NCI-H524 (cell line): ENCODE measurements around the gene COLEC12.

Experiments
- DNase-seq, 2 experiments: peaks; one replicate each; lab custom pipeline; 2025; lab: John Stamatoyannopoulos, UW

COLEC12 gene

DNA sequence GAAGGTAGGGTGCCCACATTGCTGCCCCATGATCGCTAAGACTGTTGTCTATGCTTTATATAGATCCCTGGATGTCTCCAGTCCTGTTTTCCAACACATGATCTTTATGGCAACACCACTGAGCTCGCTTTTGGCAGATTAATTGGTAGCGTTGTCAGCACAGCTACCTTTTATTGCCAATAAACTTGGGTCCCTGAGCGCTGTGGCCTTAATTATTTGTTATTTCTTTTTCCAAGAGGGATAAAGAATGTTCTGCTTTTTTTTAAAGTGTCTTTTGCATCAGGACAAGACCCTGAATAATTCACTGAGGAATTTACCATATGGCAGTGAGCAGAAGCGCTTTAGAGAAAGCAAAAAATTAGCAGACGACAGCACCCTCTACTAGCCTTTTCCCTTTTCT lies 113.5 kb downstream of the COLEC12 start:
- no peak for DNase-seq

DNA sequence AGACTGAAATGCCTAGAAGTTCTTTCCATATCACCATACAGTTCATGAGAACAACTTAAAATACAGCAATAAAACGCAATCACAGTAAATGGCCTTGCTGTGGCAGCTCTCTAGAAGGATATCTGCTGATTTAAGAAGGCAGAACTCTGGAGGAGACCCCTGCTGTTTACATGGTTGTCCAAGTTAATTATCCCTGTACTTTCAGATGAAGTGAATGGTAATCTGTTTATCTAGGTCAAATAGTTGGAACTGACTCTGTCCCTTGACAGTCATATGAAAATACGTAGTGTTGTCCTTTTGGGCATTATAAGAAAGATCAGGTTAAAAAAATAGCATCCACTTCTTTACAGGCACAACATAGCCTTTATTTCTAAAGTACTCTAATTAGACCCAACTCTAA lies 115.6 kb downstream of the COLEC12 start:
- DNase-seq = no peak

DNA sequence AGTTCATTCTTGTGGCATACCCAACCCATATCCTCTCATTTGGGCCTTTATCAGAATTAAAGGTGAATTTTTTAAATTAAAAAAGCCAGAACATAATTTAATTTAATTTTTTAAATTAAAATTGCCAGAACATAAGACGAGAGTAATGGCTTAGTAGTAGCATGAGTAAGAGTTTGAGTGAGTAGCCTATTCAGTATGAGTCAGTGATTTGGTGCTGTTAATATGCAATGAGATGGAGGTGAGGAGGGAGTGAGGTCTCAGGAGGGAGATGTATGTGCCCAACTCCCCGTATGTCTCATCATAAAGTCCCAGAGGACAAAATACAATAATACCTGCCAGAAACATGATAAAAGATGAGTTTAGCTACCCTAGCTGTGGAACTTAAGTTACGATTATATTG lies 117.4 kb downstream of the COLEC12 start:
- DNase-seq = no peak

DNA sequence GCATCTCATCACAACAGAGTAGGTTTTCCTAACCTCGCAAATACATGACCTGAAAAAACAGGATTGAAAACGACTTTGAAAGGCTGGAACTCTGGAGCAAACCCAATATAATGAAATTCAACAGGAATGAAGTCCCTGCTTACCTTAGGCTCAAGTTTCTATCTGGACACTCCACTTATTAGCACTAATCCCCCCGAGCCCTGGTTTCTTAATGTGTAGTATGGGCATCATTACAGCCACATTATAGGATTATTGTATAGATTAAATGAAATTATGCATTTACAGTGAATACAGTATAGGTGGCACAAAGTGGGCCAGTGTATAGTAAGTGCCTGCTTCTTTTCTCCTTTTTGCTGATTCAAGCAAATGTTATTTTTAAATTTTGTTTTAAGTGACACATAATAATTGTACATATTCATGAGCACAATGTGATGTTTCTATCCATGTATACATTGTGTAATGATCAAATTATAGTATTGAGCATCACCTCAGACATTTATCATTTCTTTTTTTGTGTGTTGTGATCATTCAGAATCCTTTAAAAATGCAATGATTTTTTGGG lies 118.0 kb downstream of the COLEC12 start:
- peak; percentile 41 to 75 for DNase-seq

DNA sequence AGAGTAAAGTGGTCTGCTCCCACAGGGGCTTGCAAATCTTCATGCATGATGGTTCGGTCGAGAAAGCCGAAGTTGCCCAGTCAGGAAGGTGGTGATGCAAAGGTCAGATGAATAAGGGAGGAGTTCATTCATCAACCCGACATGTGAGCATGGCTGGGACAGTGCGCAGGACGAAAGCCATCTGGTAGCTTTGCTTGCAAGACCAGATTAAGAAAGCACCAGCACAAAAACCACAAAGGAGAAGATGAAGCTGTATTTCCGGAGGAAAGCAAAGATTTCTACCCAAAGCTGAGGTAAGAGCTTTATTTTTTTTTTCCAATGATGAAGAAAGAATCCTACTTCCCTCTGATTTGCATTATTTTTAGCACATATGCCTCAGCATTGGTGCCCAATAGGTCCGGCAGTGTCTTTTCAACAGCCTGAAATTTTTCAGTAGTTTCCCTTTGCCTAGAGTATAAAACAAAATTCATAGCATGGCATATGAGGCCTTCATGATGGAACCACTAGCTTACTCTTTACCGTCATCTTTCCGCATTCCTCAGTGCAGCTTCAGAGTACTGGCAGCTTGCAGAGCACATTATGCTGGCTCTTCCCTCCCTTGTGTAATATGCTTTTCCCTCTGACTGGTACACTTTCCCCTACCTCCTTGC lies 120.7 kb downstream of the COLEC12 start:
- no peak for DNase-seq

DNA sequence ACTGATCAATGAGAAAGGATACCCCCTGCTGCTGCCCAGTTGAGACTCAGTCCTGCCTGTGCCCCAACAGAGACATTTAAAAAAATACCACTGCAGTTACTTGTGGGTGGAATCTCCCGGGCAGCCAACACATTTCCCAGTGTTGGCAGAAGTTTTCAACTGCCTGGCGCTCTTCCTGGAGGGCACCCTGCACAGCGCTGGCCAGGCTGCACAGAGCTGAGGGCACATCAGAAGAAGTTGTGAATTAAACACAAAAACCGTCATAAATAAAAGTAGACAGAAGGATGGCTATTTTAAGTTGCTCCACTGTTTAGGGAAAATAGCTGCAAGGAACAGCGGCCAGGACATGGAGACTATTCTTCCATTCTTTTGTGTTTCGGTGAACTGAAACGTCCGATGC lies 122.4 kb downstream of the COLEC12 start:
- DNase-seq = no peak

DNA sequence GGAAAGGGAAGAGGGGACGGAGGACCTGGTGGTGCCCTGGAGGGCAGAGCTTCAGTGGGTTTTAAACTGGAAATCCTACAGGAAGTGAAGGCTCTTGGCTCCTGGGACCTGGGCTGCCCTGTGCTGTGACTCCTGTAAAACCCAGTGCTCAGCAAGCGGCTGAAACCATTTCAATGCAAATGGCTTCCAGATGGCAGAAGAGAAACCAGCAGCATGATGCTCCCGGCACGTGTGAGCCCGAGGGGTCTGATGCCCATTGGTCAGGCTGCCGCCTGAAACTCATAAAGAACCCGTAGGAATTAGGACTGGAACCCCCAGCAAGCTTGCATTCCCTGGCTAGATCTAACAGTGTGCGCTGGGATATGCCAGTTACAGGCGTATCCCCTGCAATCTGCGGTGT lies 123.4 kb downstream of the COLEC12 start:
- DNase-seq = no peak

DNA sequence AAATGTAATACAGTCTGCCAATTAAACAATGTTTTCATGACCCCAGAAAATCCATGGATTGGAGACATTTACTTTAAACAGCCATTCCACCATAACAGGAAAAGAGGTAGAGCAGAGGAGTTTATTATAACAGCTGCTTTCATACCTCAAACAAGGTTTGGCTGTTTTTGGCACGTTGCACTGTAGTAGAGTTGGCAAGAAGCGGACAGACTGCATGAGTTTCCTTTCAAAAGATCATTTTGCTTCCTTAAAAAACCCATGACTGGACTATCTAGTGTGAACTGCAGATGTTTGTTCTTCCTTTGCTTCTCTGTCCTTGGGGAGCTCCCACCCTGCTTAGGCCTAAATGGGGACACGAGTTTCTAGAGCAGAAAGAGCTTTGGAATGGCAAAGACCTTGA lies 124.2 kb downstream of the COLEC12 start:
- no peak for DNase-seq

DNA sequence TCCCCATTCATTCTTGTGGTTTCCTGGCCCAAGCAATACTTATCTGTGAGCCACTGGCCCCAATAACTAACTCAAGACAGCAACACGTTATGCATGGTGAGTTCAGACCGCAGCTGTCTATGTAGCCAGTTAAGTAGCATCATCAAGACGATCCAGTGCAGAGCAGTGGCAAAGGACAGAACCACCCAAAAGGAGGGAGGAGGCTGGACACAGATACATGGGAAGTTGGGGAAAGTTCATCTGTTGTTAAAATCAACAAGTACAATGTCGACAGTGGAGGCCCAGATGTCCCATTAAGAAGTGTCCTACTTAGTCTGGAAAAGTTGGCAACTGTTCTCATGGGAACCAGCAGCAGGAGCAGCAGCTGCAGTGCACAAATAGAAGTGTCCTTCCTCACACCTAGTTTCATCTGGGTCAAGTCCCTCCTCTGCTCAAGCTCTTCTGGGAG lies 125.8 kb downstream of the COLEC12 start:
- no peak for DNase-seq

DNA sequence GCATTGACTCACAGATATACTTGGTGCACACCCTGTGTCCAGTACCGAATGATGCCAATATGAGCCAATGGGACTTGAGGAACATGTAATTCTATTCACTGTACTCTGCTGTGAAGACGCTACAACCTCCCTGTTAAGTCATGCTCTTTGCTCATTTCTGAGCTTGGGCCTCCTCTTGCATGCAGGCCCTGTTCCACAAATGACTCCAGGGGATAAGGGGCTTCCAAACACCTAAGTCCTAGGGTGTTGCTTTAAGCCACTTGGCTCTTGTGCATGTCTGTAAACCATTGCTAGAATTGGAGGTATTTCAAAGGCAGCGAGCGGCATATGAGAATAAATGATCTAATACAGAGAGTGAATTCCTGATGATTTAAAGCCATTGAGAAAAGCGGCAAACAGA lies 126.7 kb downstream of the COLEC12 start:
- DNase-seq = no peak

DNA sequence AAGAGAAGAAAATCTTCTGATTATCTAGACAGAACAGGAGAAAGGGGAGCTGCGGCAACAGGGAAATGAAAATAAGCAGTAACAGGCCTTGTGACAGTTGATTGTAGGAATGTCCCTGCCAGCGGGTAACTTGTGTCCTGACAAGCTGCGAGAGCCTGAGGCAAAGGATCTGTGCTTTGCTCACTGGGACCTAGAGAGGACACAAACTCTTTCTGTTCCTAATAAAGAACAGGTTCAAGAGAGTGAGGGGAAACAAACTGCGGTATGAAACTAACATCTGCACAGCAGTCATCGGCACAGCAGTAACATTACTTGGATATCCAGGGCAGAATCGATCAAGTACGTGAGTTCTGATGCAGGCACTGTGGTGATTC lies 128.9 kb downstream of the COLEC12 start:
- no peak for DNase-seq

DNA sequence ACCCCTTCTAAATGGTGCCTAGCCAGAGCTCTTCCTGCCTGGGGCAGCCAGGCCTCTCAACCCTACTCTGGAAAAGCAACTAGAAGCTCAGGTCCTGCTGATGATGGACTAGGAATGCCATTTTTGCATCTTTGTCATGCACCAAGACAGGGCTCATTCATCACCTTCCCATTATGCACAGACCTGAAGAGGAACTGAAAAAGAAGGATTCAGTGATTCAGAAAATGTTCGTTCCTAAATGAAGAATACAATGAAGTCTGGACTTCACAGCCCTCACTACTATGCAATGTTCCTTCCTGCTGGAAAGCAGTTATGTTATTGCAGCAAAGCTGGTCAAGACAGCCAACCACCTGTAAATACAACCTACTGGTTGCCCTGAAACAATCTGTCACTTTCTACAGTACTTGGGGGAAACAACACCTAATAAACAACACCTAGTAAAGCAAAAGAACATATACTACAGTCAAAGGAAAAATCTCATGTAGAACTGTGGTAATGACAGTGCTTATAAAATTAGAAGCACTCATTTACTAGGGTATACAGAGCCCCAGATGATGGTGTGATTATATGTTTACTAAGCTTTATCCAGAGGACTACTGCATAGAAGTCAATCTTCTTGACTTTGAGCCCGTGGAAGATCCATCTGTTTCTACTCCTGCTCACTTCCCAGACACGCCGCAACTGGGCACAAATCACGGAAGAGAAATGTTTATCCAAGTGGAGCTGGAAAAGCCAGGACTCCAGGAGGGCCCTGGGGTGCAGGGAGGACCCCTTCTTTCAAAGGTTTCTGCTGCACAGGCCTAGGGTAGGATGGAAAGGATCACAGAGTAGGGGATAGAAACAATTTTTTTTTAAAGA lies 129.5 kb downstream of the COLEC12 start:
- DNase-seq = no peak

DNA sequence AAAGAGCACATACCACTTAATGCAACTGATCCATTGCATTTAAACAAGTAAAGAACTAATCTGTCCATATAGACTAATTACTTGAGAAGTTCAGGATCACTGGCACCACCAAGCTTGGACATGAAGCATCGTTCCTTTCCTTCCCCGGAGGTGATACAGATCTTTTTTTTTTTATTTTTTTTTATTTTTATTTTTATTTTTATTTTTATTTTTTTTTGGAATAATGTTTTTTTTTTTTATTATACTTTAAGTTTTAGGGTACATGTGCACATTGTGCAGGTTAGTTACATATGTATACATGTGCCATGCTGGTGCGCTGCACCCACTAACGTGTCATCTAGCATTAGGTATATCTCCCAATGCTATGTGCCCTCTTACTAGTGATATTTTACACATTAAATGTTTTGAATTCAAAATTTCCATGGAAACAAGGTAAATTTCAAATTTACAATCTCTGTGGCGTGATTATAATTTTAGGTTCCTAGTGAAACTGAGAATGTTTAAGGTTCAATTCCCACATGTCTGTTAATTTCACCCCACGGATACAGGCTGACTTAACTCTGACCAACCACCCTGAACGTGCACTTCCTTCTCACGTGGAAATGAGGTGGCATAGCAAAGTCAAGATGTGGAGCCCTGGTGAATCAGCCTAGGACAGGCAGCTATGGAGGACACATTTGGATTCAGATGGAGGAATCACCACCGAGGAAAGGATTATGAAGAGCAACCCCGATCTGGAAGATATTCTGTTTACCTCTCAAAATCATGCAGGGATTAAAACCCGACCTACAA lies 131.1 kb downstream of the COLEC12 start:
- no peak for DNase-seq

DNA sequence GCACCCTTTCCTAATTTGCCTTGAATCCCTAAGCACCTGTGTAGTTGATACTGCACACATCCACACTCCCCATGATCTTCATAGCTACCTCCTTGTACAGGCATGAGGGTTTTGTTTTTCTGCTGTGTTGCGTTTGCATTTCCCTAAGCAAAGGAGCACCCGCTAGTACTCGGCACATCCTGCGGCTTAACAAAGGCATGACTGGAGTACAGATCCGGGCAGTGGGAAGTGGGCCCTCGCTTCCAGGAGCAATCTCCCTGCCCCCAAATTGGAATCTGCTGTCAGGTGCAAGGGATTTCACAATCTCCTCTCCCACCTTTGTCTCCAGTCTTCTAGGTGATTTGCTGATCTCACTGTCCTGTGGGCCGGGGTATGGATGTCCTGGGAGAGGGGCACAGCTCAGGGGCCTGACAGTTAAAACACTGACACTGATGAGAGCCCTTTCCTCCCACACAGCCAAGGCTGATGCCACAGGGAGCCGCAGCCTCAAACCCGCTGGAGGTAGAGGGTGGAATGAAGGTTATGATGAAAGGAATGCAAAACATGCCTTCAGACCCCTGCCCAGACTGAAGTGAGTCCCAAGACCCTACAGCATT lies 133.9 kb downstream of the COLEC12 start:
- DNase-seq = no peak

DNA sequence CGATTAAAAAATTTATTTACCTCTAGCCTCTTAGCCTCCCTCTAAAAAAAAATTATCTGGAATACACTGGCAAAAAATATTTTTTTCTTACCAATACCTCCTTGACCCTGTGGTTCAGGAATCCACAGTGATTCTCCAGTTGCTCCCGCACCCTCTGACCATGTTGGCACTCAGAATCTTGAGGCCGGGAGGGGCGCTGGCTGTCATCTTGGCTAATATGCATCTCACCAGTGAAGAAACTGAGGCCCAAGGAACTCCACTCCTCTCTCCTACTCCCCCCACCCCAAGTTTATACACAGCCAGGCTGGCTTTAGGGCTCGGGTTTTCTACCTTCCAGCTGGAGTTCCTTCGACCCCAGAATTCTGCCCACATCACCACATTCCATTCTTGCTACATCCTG lies 134.8 kb downstream of the COLEC12 start:
- DNase-seq = no peak

DNA sequence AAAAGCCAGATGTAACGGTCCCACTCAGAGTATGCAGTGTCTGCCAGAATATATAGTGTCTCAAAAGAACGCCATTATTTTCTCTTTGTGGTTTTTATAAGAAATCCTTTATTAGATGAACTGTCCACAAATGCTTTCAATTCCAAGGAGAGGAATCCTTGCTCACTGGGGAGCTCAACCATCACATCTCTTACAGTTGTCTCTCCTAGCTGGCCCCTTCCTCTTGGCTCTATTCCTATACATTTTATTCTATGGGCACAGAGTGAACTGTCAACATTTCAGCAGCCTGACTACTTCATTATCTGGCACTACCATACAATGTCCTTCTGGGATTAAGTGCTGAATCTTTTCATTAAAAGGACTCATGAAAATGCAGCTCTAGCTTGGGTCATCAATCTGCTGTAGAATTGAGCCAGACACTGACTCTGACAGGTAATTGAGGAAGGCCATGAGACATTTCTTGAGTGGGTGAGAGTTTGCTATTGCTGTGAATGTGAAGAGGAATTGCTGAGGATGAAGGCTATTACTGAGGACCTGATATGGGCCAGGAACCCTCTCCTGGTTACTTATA lies 136.2 kb downstream of the COLEC12 start:
- DNase-seq = no peak

DNA sequence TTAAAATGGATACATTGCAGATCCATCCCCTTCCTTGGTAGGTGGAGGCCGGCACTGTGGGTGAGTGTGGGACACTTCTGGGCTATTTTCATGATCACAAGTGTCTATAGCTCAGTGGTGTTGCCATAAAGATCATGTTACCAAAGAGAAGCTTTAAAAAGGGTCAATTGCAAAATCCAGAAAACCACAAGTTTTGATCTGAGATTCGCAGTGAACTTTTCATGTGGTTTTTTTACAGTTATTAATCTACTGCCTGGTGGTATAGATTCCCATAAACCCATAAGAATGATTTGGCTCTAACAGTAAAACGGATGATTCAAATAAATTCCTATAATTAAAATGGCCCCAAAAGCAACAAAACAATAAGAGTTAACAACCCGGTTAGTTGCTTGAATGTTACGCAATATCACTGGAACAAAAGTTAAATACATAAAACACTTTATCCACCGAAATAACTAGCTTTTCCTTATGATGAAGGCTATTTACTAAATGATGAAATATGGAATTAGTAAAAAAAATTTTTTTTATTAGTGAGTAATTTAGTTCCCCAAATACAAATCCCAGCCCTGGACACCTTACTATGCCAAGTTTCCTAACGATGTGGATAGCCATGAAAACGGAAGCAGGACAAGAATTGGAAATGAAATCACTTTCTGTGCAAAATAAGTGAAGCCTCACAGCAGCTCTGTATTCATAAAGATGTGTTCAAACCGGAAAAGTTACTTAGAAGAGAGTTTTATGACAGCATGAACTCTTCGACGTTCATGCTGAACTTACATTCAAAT lies 137.0 kb downstream of the COLEC12 start:
- no peak for DNase-seq

DNA sequence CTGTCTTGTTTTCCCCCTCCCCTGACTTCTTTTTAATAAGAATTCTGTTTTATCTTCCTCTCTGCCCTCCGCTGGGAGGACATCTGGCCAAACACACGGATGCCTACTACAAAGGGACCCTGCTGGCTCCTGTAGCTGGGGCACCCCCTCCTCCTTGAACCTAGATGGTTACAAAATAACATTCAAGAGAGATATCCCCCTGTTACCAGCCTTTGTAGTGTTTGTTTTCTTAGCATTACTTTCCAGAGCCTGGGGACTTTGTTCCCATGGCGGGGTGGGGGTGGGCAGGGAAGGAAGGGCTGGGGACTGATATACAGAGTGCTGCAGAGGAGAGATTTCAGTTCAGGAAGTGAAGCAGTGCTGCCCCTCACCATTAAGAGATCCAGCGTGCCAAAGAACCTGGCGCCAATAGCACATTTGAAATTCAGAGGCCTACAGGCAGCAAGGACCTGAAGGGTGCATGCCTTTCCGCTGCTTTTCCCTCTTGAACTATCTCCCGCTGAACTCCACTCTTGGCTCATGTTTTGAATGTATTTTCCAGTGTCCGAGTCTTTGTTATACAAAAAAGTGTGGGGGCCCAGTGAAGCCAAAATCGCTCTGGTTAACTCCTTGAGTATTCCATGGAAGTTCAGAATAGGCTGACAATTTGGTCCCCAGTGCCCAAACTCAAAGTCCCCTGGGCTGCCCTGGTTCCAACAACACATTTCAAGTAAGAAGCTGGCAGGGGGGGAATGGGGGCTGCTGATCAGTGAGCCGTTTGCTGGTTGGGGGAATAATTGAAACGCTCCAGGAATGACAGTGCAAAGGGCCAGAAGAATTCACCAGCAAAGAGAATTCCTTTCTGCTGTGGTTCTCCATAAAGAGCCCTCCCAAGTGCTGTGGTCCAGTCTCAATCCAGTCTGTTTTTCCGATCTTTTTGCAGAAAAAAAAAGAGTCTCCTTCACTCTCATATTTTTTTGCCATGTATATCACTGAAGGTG lies 137.9 kb downstream of the COLEC12 start:
- DNase-seq = no peak

DNA sequence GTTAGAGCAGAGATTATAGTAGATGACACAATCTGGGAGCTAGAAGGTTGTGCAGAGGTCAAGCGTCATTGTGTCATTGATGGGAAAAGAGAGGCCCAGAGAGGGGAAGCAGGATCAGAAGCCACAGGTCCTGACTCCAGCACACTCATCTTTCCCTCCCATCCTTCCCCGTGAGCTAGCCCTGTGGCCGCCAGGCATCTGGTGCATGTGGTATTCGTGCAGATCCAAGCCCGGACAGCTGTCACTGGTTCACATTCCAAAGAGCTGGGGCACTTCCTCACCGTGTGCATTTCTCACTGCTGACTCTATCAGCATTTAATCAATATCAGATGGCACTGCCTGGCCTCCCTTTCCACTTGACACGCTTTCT lies 138.6 kb downstream of the COLEC12 start:
- DNase-seq = peak; percentile 17 to 66
